Endothelial cell of umbilical vein (primary cell): ENCODE measurements around the gene GATA6. TPM values are rescaled to one million over a fixed set of nuclear protein-coding genes. Genes with fewer than 3 reads are reported as not detected.

Experiments
- BruUV-seq: library from RNA; stranded (reverse); fragments of 400-500 nt; replicated peaks from 2 replicates; lab custom pipeline; 2021; lab: Mats Ljungman, UMichigan
- CTCF ChIA-PET: fragments of 300-600, 350-600 bp; sonication (Branson Sonifier 250); formaldehyde crosslinking; loops from one replicate; lab custom pipeline; 2021; ENCODE audit warnings: antibody characterized with exemption, inconsistent platforms; lab: Charles Lee
- POLR2A ChIA-PET: fragments of 300-600, 350-600 bp; sonication (Branson Sonifier 250); formaldehyde crosslinking; loops from one replicate; lab custom pipeline; 2021; ENCODE audit warnings: antibody characterized with exemption, inconsistent platforms; lab: Charles Lee
- DNase-seq: peaks from one replicate; pipeline ENCODE4 v3.0.0-alpha.2; 2011; ENCODE audit warnings: low read depth, low spot score
- FAIRE-seq: peaks from 2 replicates; lab custom pipeline; 2011; peaks lifted over from hg19 to GRCh38; lab: Jason Lieb, UNC
- H2AFZ ChIP-seq: 2 replicates; pipeline ENCODE4 v1.6.0; 2012; ENCODE audit warnings: low read depth, low read length, control low read depth, inconsistent platforms
- H3K27ac ChIP-seq: 2 replicates; pipeline ENCODE4 v1.5.1; 2011; ENCODE audit warnings: low read depth, mild to moderate bottlenecking, control low read depth, low read length, moderate library complexity; ENCODE audit not compliant: insufficient read depth
- H3K27me3 ChIP-seq, 2 experiments: 2 replicates each; pipeline versions ENCODE4 v1.6.0 to v1.6.1; 2011; ENCODE audit warnings: low read length in 2 of 2, mixed read lengths in 1 of 2; ENCODE audit not compliant: control insufficient read depth in 2 of 2, insufficient read depth in 2 of 2
- H3K36me3 ChIP-seq, 2 experiments: 2 replicates in 1 of 2; 3 replicates in 1 of 2; pipeline ENCODE4 v1.5.1; 2011; ENCODE audit warnings: low read length in 2 of 2, mild to moderate bottlenecking in 1 of 2, moderate library complexity in 1 of 2; ENCODE audit not compliant: control insufficient read depth in 2 of 2, insufficient read depth in 2 of 2; ENCODE audit errors: extremely low read depth in 1 of 2
- H3K4me1 ChIP-seq: 3 replicates; pipeline ENCODE4 v1.5.1; 2011; ENCODE audit warnings: mild to moderate bottlenecking, low read length; ENCODE audit not compliant: control insufficient read depth, insufficient read depth; ENCODE audit errors: extremely low read depth
- H3K4me2 ChIP-seq: 2 replicates; pipeline ENCODE4 v1.6.1; 2011; ENCODE audit warnings: low read length, control low read depth, mixed read lengths; ENCODE audit not compliant: insufficient read depth
- H3K4me3 ChIP-seq, 3 experiments: fragments of 200-600 bp in 1 of 3; sonication (generic), shearing (Covaris generic) in 1 of 3; replicated peaks in 1 of 3; 2 replicates each; pipeline ENCODE4 v1.5.1; 2011 to 2016; ENCODE audit warnings: control low read depth in 3 of 3, low read length in 3 of 3, mild to moderate bottlenecking in 2 of 3, inconsistent platforms in 1 of 3, low read depth in 1 of 3, moderate library complexity in 1 of 3; ENCODE audit not compliant: insufficient read depth in 1 of 3
- H3K79me2 ChIP-seq: 2 replicates; pipeline ENCODE4 v1.6.0; 2012; ENCODE audit warnings: low read length, inconsistent platforms; ENCODE audit not compliant: control insufficient read depth, insufficient read depth
- H3K9ac ChIP-seq: replicated peaks from 2 replicates; pipeline ENCODE3; 2011; ENCODE audit warnings: low read length, control low read depth; ENCODE audit not compliant: insufficient read depth; ENCODE audit errors: extremely low read depth
- H3K9me1 ChIP-seq: replicated peaks from 3 replicates; pipeline ENCODE4 v1.6.0; 2011; ENCODE audit warnings: mild to moderate bottlenecking, low read length; ENCODE audit not compliant: control insufficient read depth, insufficient read depth; ENCODE audit errors: extremely low read depth
- H3K9me3 ChIP-seq: replicated peaks from 2 replicates; pipeline ENCODE4 v1.5.1; 2012; ENCODE audit warnings: low read length, inconsistent platforms; ENCODE audit not compliant: control insufficient read depth, insufficient read depth
- H4K20me1 ChIP-seq: replicated peaks from 2 replicates; pipeline ENCODE3; 2011; ENCODE audit warnings: mild to moderate bottlenecking, low read length; ENCODE audit not compliant: control insufficient read depth, insufficient read depth; ENCODE audit errors: extremely low read depth
- CTCF ChIP-seq, 2 donors: IDR thresholded peaks; 1 replicate in 1 of 2; 2 replicates in 1 of 2; pipeline ENCODE4 v1.5.1; 2011; ENCODE audit warnings: low read length in 2 of 2, mild to moderate bottlenecking in 2 of 2, moderate library complexity in 2 of 2, control low read depth in 1 of 2, inconsistent platforms in 1 of 2, low read depth in 1 of 2; ENCODE audit not compliant: insufficient read depth in 1 of 2; ENCODE audit errors: extremely low read depth in 1 of 2
- EZH2 ChIP-seq: IDR thresholded peaks from 2 replicates; pipeline ENCODE4 v1.6.1; 2012; ENCODE audit warnings: borderline replicate concordance, low read depth, mild to moderate bottlenecking, moderate library complexity, low read length, inconsistent platforms; ENCODE audit not compliant: severe bottlenecking
- FOS ChIP-seq: IDR thresholded peaks from 2 replicates; pipeline ENCODE4 v1.6.1; 2011; ENCODE audit warnings: mild to moderate bottlenecking, low read length, moderate library complexity, borderline replicate concordance; ENCODE audit not compliant: insufficient read depth
- GATA2 ChIP-seq: IDR thresholded peaks from 2 replicates; pipeline ENCODE4 v1.7.0; 2011; ENCODE audit warnings: low read depth, mild to moderate bottlenecking, moderate library complexity, mixed read lengths, low read length; ENCODE audit not compliant: insufficient read length, insufficient read depth
- JUN ChIP-seq: IDR thresholded peaks from 2 replicates; pipeline ENCODE4 v1.6.1; 2011; ENCODE audit warnings: borderline replicate concordance, low read depth; ENCODE audit not compliant: insufficient read length, insufficient read depth
- MAX ChIP-seq: IDR thresholded peaks from 2 replicates; pipeline ENCODE4 v1.6.1; 2011; ENCODE audit not compliant: insufficient read depth, insufficient read length
- MYC ChIP-seq: IDR thresholded peaks from one replicate; pipeline ENCODE4 v1.6.1; 2011; ENCODE audit warnings: mild to moderate bottlenecking, low read depth, low read length
- POLR2A ChIP-seq: IDR thresholded peaks from 2 replicates; pipeline ENCODE4 v1.6.1; 2012; ENCODE audit warnings: low read depth, mild to moderate bottlenecking, control low read depth, low read length
- POLR2AphosphoS5 ChIP-seq: IDR thresholded peaks from 2 replicates; pipeline ENCODE4 v1.6.1; 2012; ENCODE audit warnings: low read depth, mild to moderate bottlenecking, control low read depth, low read length, moderate library complexity; ENCODE audit not compliant: insufficient read depth
- dilution Hi-C: fragments of 300-500 bp; cut with MboI; formaldehyde crosslinking; loops from one replicate; pipeline ENCODE4 v1.15.0; 2019; ENCODE audit warnings: low sequenced_read_pairs; ENCODE audit not compliant: extremely low pct_ligation_motif_present
- intact Hi-C: fragments of 100-400 bp; cut with micrococcal nuclease; formaldehyde crosslinking; loops from one replicate; pipeline ENCODE4 v1.10.0; 2022
- polyA plus RNA-seq, 4 experiments: library from polyadenylated mRNA; depleted of rRNA in 3 of 4; stranded (reverse) in 3 of 4; unstranded in 1 of 4; fragments of >200 nt; gene quantifications; 2 replicates each; pipeline versions ENCODE4 v1.2.1 to v1.2.3, GENCODE V29; 2011 to 2012; ENCODE audit warnings: missing spikeins in 1 of 4
- total RNA-seq: library from RNA; stranded (reverse); gene quantifications from 2 replicates; pipeline ENCODE4 v1.2.3, GENCODE V29; 2021

GATA6 gene
- total and polyA plus RNA-seq, 2 donors (not counting 3 experiments of a cell fraction or from before 2014, with no cell fraction given), result 4.1 to 14.6 TPM

GRCh38 chr18:22241921-22242361 is 72.6 kb downstream of the GATA6 start:
- H3K9ac ChIP-seq, result no peak overlapping the region
- intact Hi-C loops (no loop called here), dilution Hi-C loops (no loop called here)
- H2AFZ ChIP-seq, result no peak overlapping the region
- POLR2A ChIA-PET, result no interaction called here
- no peaks in the 10 kb centered on the region for H3K9me1 ChIP-seq
- H3K4me3 ChIP-seq, result no peak overlapping the region
- CTCF ChIA-PET, result interaction anchor here (1.2 to 2.0 kb wide), 3 partner anchors 12 to 23 kb away, joined by 4 to 6 read pairs (median 4); no protein-coding TSS in a partner anchor
- H3K27me3 ChIP-seq, result peaks cover under 1 to 4% of the 10 kb centered on the region in 2 experiments
- TF ChIP-seq EZH2, result no peak
- TF ChIP-seq FOS, result no peak
- no peaks in the 10 kb centered on the region for H3K9me3 ChIP-seq
- no peak overlapping the region for H3K27ac ChIP-seq
- H3K79me2 ChIP-seq, result no peaks in the 10 kb centered on the region
- FAIRE-seq (no peak), DNase-seq (no peak)
- H4K20me1 ChIP-seq, result no peaks in the 10 kb centered on the region
- H3K4me2 ChIP-seq, result no peak overlapping the region
- H3K36me3 ChIP-seq, result no peaks in the 10 kb centered on the region
- no TSS peak for BruUV-seq
- H3K4me1 ChIP-seq, result no peaks in the 10 kb centered on the region

GRCh38 chr18:22243513-22243912 is 74.1 kb downstream of the GATA6 start:
- ChIA-PET POLR2A (no interaction called here), CTCF (interaction anchor here (2.0 kb wide), 1 partner anchor 10 kb away, joined by 6 read pairs; no protein-coding TSS in a partner anchor)
- H3K4me3 ChIP-seq, result no peak overlapping the region
- no peak overlapping the region for H3K27ac ChIP-seq
- TF ChIP-seq JUN, result no peak
- no peak for TF ChIP-seq MAX
- TF ChIP-seq GATA2, result no peak
- no peak for TF ChIP-seq POLR2A
- no peak for TF ChIP-seq POLR2AphosphoS5
- no peak for TF ChIP-seq EZH2
- no peak for TF ChIP-seq MYC
- no peak for TF ChIP-seq CTCF (IDR thresholded peaks at IDR 0.05; ENCODE audit: extremely low read depth in 1 of 2, insufficient read depth in 1 of 2, low read depth in 1 of 2, low read length in 2 of 2)
- no peak for TF ChIP-seq FOS
- no peaks in the 10 kb centered on the region for H3K79me2 ChIP-seq
- H3K27me3 ChIP-seq, result peaks cover 0 to 2% of the 10 kb centered on the region in 2 experiments
- no peak overlapping the region for H3K4me2 ChIP-seq
- H3K4me1 ChIP-seq, result no peaks in the 10 kb centered on the region
- no peak for DNase-seq
- intact Hi-C loops, result no loop called here
- dilution Hi-C loops, result no loop called here
- no peaks in the 10 kb centered on the region for H4K20me1 ChIP-seq
- H2AFZ ChIP-seq, result no peak overlapping the region
- no peak for FAIRE-seq
- no peaks in the 10 kb centered on the region for H3K9me1 ChIP-seq
- H3K9ac ChIP-seq, result no peak overlapping the region
- H3K36me3 ChIP-seq, result no peaks in the 10 kb centered on the region
- BruUV-seq, result no TSS peak
- H3K9me3 ChIP-seq, result no peaks in the 10 kb centered on the region
